GM19467 (cell line): Measurements from ENCODE around the gene CMTM1.

Experiments
- ATAC-seq: cut with Tn5 transposase; IDR thresholded peaks from one replicate; pipeline ENCODE4 v1.9.1; 2021; ENCODE audit warnings: mild to moderate bottlenecking, moderate library complexity; ENCODE audit not compliant: unreplicated experiment

CMTM1 gene

GRCh38 chr16:66538910-66539309 lies 27.3 kb upstream of the CMTM1 start:
- no peak for ATAC-seq

GRCh38 chr16:66539623-66540469 lies 26.4 kb upstream of the CMTM1 start:
- no peak for ATAC-seq

DNA sequence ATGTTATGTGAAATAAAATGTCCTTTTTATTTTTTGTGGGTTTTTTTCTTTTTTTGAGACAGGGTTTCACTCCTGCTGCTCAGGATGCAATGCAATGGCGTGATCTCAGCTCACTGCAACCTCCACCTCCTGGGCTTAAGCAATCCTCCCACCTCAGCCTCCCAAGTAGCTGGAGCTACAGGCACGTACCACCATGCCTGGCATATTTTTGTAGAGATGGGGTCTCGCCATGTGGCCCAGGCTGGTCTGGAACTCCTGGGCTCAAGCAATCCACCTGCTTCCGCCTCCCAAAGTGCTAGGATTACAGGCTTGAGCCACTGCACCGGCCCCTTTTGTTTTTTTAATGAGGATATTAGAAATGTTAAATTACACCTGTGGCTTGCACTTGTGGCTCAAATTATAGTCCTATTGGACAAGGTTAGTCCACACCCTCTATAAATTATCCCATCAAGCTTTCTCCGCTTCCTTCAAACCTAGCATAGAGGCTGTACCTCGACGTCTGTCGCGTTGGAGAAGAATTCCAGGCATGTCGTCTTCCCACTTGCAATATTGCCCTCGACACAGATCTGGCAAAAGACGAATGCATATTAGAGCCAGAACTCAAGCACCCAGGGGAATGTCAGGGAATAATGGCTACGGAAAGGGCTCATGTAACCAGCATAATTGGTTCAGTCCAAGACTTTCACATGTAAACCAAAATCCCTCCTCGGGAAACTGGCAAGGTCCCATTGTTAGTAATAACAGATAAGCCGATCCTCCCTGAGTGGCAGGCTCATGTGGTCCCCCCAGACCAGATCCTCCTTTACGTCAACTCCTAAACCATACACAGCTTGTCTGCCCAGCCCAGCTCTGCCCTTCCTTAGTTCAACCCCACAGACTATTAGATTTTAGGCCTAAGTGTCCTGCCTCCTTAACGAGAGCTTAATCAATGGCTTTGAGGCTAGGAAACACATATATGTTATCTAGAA lies 24.6 kb upstream of the CMTM1 start:
- ATAC-seq, result no peak

GRCh38 chr16:66542396-66542795 lies 23.8 kb upstream of the CMTM1 start:
- ATAC-seq, result no peak

- ATAC-seq, result no peak
These were observed 22.7 kb upstream of the CMTM1 start for GRCh38 chr16:66543541-66543940.

- ATAC-seq, result no peak
These were observed 22.1 kb upstream of the CMTM1 start for GRCh38 chr16:66544016-66544757.

- ATAC-seq, result no peak
These were observed 18.9 kb upstream of the CMTM1 start for GRCh38 chr16:66547101-66547989.

GRCh38 chr16:66548068-66548467 lies 18.2 kb upstream of the CMTM1 start:
- ATAC-seq, result no peak

DNA sequence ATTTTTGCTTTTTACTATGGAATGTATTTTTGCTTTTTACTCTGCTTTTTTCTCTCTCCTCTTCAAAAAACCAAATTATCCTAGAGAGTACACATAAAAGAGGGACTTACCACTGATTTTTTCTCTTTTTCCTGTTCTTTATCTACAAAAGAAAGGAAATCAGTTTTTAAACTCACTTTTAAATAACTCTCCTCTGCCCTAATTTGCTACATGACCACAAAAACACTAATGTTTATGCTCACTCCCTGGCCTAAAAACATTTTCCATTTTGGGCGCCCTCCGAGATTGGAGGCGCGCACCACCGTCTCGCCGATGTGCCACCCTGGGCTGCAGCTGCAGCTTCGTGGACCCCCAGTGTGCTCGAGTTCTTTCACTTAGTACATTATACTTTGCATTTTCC lies 17.4 kb upstream of the CMTM1 start:
- ATAC-seq, result no peak

- ATAC-seq, result no peak
These were observed 16.7 kb upstream of the CMTM1 start, which contains the start of gene TK2 for GRCh38 chr16:66549284-66550131. Gene TK2, minus strand, starts transcription at chr16:66550122. Its CDS starts 61 bp downstream, at chr16:66550061.

- no peak for ATAC-seq
These were observed 14.9 kb upstream of the CMTM1 start for GRCh38 chr16:66551348-66551759.

GRCh38 chr16:66551788-66552285 lies 14.4 kb upstream of the CMTM1 start:
- no peak for ATAC-seq

GRCh38 chr16:66552286-66553177 lies 13.7 kb upstream of the CMTM1 start, which contains the start of gene CKLF:
Gene CKLF, plus strand, starts transcription at chr16:66552576. Its CDS starts 140 bp downstream, at chr16:66552716.
- peak; percentile 69 for ATAC-seq

- no peak for ATAC-seq
These were observed 13.0 kb upstream of the CMTM1 start for GRCh38 chr16:66553223-66553622.

DNA sequence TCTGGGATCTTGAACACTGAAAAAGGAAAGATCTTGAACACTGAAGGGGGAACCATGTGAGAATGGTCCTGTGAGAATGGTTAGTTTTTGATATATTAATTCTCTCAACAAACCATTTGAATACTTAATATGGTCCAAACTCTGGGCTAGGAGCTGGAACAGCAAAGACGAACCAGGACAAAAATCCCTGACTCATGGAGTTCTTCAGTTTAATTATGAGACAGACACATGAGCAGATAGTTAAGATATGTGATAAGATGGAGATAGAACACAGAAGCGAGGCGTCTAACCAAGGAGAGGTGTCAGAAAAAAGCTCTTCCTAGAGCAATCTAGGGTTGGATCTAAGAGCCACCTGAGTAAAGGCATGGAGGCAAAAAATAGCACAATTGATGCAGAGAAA lies 12.2 kb upstream of the CMTM1 start:
- no peak for ATAC-seq

DNA sequence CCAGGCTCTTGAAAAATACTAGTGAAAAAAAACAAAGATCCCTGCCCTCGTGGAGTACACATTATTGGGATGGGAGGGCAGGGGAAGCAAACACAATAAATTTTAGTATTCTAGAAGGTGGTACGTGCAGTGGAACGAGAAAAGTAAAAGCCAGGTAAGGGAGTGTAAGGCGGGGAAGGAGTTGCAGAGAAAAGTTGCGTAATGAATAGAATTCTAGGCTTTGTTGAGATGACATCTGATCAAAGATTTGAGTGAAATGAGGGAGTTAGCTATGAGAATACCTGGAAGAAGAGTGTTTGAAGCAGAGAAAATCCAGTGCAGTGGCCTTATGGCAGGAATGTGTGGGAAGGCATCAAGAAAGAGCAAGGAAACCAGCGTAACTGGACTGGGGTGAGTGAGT lies 11.7 kb upstream of the CMTM1 start:
- no peak for ATAC-seq

GRCh38 chr16:66560107-66560506 lies 6.1 kb upstream of the CMTM1 start:
- no peak for ATAC-seq
